ENCODE measurements around the gene CRACR2A. TPM values are rescaled to one million over a fixed set of nuclear protein-coding genes. Genes with fewer than 3 reads are reported as not detected.

The CRACR2A gene
- total RNA-seq, 1 experiment from 2014 or later = not detected

DNA sequence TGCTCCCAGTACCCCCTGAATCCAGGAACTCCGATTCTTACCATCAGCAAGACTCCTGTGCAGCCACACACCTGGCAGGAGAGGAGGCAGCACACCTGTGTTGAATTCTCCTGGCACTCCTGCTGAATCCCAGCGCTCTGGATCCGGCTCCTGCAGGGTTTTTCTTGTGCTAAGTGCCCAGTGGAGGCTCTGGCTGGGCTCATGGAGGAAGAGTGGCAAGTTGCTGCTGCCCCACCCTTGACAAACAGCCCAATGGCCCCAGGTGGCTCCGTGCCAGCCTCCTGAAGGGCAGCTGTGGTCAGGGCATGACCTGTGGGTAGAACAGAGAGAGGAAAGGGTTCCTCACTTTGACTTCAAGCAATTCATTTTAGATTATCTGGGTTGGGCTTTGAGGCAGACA is 20.0 kb downstream of the CRACR2A start:
- intact Hi-C loops (cut with micrococcal nuclease) = no loop called here
- ChIA-PET POLR2A (ENCODE audit: unreplicated experiment) (no interaction called here), CTCF (no interaction called here)
- no peaks in the 10 kb centered on the region for H3K9me2 ChIP-seq (replicated peaks; ENCODE audit: low read length)
- BruUV-seq (replicated peaks) = no TSS peak
- ATAC-seq (no peak), DNase-seq (peak; percentile 10)
- H2AFZ ChIP-seq (ENCODE audit: low read length) = no peak overlapping the region
- H3K4me1 ChIP-seq (ENCODE audit: insufficient read depth, low read length) = no peaks in the 10 kb centered on the region
- no peak overlapping the region for H3K9ac ChIP-seq (ENCODE audit: low read length)
- TF ChIP-seq EZH2phosphoT487 (IDR thresholded peaks at IDR 0.05; ENCODE audit: borderline replicate concordance, low read length) (no peak), EZH2 (IDR thresholded peaks at IDR 0.05; ENCODE audit: low read length, unreplicated experiment) (no peak)
- TF ChIP-seq, protein P1, sequence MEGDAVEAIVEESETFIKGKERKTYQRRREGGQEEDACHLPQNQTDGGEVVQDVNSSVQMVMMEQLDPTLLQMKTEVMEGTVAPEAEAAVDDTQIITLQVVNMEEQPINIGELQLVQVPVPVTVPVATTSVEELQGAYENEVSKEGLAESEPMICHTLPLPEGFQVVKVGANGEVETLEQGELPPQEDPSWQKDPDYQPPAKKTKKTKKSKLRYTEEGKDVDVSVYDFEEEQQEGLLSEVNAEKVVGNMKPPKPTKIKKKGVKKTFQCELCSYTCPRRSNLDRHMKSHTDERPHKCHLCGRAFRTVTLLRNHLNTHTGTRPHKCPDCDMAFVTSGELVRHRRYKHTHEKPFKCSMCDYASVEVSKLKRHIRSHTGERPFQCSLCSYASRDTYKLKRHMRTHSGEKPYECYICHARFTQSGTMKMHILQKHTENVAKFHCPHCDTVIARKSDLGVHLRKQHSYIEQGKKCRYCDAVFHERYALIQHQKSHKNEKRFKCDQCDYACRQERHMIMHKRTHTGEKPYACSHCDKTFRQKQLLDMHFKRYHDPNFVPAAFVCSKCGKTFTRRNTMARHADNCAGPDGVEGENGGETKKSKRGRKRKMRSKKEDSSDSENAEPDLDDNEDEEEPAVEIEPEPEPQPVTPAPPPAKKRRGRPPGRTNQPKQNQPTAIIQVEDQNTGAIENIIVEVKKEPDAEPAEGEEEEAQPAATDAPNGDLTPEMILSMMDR (conservative IDR thresholded peaks at IDR 0.05; ENCODE audit: low read depth, low read length) = no peak
- H3F3A ChIP-seq (ENCODE audit: low read length, unreplicated experiment) = no peaks in the 10 kb centered on the region
- peaks cover 49% of the 10 kb centered on the region for H3K27me3 ChIP-seq (ENCODE audit: low read length)
- no peaks in the 10 kb centered on the region for H4K20me1 ChIP-seq (ENCODE audit: low read length)
- H3K79me2 ChIP-seq (ENCODE audit: low read length) = no peaks in the 10 kb centered on the region
- H3K4me2 ChIP-seq (ENCODE audit: low read length) = no peak overlapping the region
- no peak overlapping the region for H3K4me3 ChIP-seq (ENCODE audit: low read length)
- no peaks in the 10 kb centered on the region for H3K9me3 ChIP-seq (ENCODE audit: low read length)
- H3K27ac ChIP-seq (ENCODE audit: low read length) = no peak overlapping the region
- no peaks in the 10 kb centered on the region for H3K36me3 ChIP-seq (ENCODE audit: low read depth, low read length)

DNA sequence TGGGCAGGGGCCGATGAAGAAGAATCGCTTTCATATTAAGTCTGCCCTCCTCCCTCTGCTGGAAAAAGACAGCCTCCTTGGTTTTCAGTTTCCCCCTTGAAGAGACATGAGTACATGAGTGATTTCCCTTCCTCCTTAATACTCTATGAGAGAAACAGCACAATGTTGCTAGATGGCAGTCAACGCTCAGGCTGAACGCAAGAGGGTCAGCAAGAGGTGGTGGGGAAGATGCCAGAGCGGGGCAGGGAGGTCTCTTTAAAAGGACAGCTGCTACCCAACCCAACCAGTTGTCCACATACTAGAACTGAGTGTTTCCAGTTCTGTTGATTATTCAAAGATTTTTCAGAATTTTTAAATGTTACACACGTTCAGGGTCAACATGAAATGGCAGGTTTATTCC is 22.8 kb downstream of the CRACR2A start:
- no peak overlapping the region for H3K9ac ChIP-seq (ENCODE audit: low read length)
- POLR2A ChIA-PET (ENCODE audit: unreplicated experiment) = no interaction called here
- ATAC-seq = no peak
- H3K9me3 ChIP-seq (ENCODE audit: low read length) = no peaks in the 10 kb centered on the region
- H3K9me2 ChIP-seq (replicated peaks; ENCODE audit: low read length) = no peaks in the 10 kb centered on the region
- BruUV-seq (replicated peaks) = no TSS peak
- no peak overlapping the region for H3K4me3 ChIP-seq (ENCODE audit: low read length)
- peaks cover 58% of the 10 kb centered on the region for H3K27me3 ChIP-seq (ENCODE audit: low read length)
- no peak overlapping the region for H3K27ac ChIP-seq (ENCODE audit: low read length)
- H3K36me3 ChIP-seq (ENCODE audit: low read depth, low read length) = no peaks in the 10 kb centered on the region
- H3K4me1 ChIP-seq (ENCODE audit: insufficient read depth, low read length) = no peaks in the 10 kb centered on the region
- H3K79me2 ChIP-seq (ENCODE audit: low read length) = no peaks in the 10 kb centered on the region
- CTCF ChIA-PET = no interaction called here
- no peak for DNase-seq
- H4K20me1 ChIP-seq (ENCODE audit: low read length) = no peaks in the 10 kb centered on the region
- no peak overlapping the region for H2AFZ ChIP-seq (ENCODE audit: low read length)
- no peak overlapping the region for H3K4me2 ChIP-seq (ENCODE audit: low read length)
- TF ChIP-seq EZH2 (IDR thresholded peaks at IDR 0.05; ENCODE audit: low read length, unreplicated experiment) = no peak
- TF ChIP-seq, protein P1 (conservative IDR thresholded peaks at IDR 0.05; ENCODE audit: low read depth, low read length) = no peak
- TF ChIP-seq EZH2phosphoT487 (IDR thresholded peaks at IDR 0.05; ENCODE audit: borderline replicate concordance, low read length) = no peak
- intact Hi-C loops (cut with micrococcal nuclease) = no loop called here
- H3F3A ChIP-seq (ENCODE audit: low read length, unreplicated experiment) = no peaks in the 10 kb centered on the region

DNA sequence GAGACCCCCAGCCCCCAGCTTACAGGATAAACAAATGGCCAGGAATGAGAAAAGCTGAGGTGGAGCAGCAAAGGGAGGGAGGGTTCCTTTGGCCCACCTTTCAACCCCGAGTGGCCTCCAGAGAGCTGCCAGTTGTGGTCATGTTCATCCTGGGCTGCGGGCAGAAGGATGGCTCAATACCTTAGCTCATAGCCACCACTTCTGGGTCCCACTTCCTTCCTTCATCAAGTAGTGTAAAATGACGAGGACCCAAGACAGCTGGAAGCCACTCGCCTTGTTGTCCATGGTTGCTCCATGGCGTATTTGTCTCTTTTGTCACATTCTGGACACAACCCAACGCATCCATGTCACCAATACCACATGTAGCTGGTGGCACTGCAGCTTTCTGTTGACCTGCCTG is 24.2 kb downstream of the CRACR2A start:
- no TSS peak for BruUV-seq (replicated peaks)
- Histone ChIP-seq H3K27ac (ENCODE audit: low read length) (no peak overlapping the region), H3K9me2 (replicated peaks; ENCODE audit: low read length) (no peaks in the 10 kb centered on the region), H3K4me1 (ENCODE audit: insufficient read depth, low read length) (no peaks in the 10 kb centered on the region), H3K4me2 (ENCODE audit: low read length) (no peak overlapping the region), H3K79me2 (ENCODE audit: low read length) (no peaks in the 10 kb centered on the region), H4K20me1 (ENCODE audit: low read length) (no peaks in the 10 kb centered on the region), H3K36me3 (ENCODE audit: low read depth, low read length) (no peaks in the 10 kb centered on the region), H2AFZ (ENCODE audit: low read length) (no peak overlapping the region), H3F3A (ENCODE audit: low read length, unreplicated experiment) (no peaks in the 10 kb centered on the region), H3K9ac (ENCODE audit: low read length) (no peak overlapping the region), H3K4me3 (ENCODE audit: low read length) (no peak overlapping the region), H3K27me3 (ENCODE audit: low read length) (peaks cover 71% of the 10 kb centered on the region), H3K9me3 (ENCODE audit: low read length) (no peaks in the 10 kb centered on the region)
- intact Hi-C loops (cut with micrococcal nuclease) = no loop called here
- TF ChIP-seq EZH2 (IDR thresholded peaks at IDR 0.05; ENCODE audit: low read length, unreplicated experiment) (no peak), EZH2phosphoT487 (IDR thresholded peaks at IDR 0.05; ENCODE audit: borderline replicate concordance, low read length) (no peak)
- TF ChIP-seq, protein P1 (conservative IDR thresholded peaks at IDR 0.05; ENCODE audit: low read depth, low read length) = no peak
- ATAC-seq = no peak
- no peak for DNase-seq
- POLR2A ChIA-PET (ENCODE audit: unreplicated experiment) = no interaction called here
- CTCF ChIA-PET = no interaction called here
